ENCODE results near the gene MYL9.

- TF ChIP-seq CTCF (conservative IDR thresholded peaks at IDR 0.05 in 1 of 2, IDR thresholded peaks at IDR 0.05 in 1 of 2; ENCODE audit: low read depth in 1 of 2, low read length in 2 of 2) (no peak), EZH2 (IDR thresholded peaks at IDR 0.05; ENCODE audit: low read length, missing control alignments) (no peak)
Observed at GRCh38 chr20:36526521-36527011, 14.8 kb upstream of the MYL9 start.

All from fibroblast of lung (primary cell).